NCI-H69 (cell line): ENCODE measurements around the gene DOCK3.
"Not testable (repeated sequence)": the region's sequence is repeated elsewhere in the genome, so short reads cannot be mapped to it uniquely, and the experiment has no call there.

Source experiments
- DNase-seq: peaks from one replicate; lab custom pipeline; 2025; lab: John Stamatoyannopoulos, UW

Gene DOCK3

DNA sequence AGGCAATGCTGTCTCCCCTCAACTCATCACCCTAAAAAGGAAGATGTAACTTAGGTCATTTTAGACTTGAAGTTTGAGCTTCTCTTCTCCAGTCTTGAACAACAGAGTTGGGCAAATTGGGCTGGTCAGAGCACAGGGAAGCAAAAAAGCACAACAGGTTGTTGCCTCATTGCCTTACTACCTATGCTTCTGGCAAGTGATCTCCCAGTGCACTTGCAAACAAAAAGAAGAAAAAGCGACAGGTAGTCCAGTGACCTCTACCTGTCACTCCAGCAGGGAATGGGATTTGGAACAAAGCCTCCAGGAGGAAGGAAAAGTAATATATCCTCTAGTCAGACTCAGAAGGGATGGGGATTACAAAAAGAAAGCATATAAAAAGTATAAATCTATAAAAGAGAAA, 550.1 kb downstream of the DOCK3 start:
- no peak for DNase-seq

- no peak for DNase-seq
These were observed 568.2 kb downstream of the DOCK3 start for GRCh38 chr3:51242939-51243338.

GRCh38 chr3:51243924-51244323, 569.2 kb downstream of the DOCK3 start:
- DNase-seq: no peak

DNA sequence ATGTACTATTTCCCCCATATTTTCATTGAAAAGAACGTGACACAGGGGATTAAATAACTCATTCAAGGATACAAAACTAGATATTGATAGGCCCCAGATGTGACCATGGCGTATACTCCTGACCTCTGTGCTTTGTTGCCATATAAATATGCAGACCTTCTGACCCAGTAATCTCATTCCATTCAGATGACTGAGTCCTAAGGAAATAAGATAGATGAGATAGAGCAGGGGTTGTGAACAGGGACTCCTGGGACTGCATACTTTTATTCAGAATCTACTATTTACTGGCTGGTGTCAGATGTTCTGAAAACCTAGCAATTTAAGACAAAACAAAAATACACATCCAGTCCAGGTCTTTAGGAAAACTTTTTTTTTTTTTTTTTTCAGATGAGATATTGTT, 571.1 kb downstream of the DOCK3 start:
- DNase-seq: no peak

- no peak for DNase-seq
These were observed 583.1 kb downstream of the DOCK3 start for GRCh38 chr3:51257870-51258269.

DNA sequence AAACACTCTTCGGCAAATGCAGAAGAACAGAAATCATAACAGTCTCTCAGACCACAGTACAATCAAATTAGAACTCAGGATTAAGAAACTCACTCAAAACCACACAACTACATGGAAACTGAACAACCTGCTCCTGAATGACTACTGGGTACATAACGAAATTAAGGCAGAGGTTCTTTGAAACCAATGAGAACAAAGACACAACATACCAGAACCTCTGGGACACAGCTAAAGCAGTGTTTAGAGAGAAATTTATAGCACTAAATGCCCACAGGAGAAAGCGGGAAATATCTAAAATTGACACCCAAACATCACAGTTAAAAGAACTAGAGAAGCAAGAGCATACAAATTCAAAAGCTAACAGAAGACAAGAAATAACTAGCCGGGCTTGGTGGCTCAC, 589.4 kb downstream of the DOCK3 start:
- DNase-seq: not testable (repeated sequence)

DNA sequence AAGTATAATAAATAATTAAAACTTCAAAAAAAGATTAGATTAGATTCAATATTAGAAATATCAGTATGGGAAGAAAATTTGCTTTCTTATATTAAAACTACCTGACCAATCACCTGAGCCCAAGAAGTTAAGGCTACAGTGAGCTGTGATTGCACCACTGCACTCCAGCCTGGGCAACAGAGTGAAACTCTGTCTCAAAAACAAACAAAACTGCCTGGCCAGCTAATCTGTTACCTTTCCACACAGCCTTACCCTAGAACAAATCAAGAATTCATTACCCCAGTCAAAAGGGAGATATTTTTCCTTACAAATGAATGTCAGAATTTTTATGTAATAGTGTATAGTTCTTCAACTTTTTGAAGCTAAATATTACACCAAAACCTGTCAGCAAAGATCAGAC, 593.4 kb downstream of the DOCK3 start:
- DNase-seq: no peak

GRCh38 chr3:51269466-51269865, 594.7 kb downstream of the DOCK3 start:
- no peak for DNase-seq

DNA sequence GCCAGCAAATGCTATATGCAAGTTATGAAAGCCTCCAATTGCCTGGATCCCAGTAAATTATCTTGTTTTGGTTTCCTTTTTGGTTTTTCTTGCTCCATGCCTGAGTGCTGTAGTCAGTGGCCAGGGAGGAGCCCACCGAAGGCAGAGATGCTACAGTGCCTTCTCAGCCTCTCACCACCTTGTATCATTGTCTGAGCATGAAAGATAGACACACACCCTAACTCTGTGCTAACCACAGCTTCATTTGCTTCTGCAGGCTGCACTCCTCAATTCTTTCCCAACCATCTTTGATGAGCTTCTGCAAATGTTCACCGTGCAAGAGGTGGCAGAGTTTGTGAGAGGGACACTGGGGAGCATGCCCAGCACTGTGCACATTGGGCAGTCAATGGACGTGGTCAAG, 595.8 kb downstream of the DOCK3 start:
- no peak for DNase-seq

DNA sequence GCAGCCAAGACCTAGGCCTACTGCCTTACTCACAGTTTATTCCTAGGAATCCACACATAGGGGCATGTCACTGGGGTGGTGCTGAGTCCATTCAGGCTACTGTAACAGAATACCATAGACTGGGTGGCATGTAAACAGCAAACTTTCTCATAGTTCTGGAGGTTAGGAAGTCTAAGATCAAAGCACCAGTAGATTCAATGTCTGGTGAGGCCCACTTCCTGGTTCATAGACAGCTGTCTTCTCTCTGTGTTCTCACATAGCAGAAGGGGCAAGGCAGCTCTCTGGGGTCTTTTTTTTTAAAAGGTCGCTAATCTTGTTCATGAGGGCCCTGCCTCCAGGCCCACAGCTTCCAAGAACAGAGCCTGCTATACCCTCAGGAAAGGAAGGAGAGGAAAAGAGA, 596.4 kb downstream of the DOCK3 start:
- no peak for DNase-seq

GRCh38 chr3:51274052-51274451, 599.3 kb downstream of the DOCK3 start:
- no peak for DNase-seq

GRCh38 chr3:51275111-51275805, 600.5 kb downstream of the DOCK3 start:
- DNase-seq: no peak

- DNase-seq: no peak
These were observed 601.3 kb downstream of the DOCK3 start for GRCh38 chr3:51276046-51276445.

- DNase-seq: no peak
These were observed 604.7 kb downstream of the DOCK3 start for GRCh38 chr3:51279448-51279847.

DNA sequence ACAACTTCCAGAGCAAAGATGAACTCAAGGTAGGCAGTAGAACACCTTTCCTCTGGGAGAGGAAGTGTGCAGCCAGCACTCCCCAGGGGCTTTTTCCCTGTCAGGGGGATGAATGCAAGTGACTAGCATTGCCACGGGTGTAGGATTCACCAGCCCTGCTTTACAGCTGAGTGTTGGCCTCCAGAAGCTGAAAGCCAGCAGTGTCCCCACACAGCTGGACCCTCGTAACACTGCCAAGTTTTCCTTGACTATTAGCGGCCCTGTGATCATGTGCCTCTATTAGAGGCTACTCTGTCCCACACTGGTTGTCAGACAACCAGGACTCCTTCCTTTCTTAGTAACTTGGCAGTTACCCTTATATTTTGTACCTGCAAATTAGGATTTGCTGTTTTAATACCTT, 605.4 kb downstream of the DOCK3 start:
- no peak for DNase-seq

DNA sequence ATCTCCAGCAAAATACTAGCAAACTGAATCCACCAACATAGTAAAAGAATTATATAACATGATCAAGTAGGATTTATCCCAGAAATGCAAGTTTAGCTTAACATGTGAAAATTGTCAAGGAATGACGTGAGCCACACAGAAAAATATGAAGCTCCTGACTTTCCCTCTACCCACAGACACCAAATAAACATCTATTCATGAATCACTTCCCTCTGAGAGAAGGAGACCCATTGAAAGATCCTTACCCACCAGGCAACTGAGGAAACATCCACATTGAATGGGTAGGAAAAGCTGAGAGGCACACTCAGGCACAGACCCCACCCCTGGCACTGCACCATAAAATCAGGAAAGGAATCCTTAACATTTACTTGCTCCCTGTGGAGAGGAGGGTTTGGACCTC, 608.2 kb downstream of the DOCK3 start:
- no peak for DNase-seq

- no peak for DNase-seq
These were observed 608.7 kb downstream of the DOCK3 start for GRCh38 chr3:51283421-51283820.

- DNase-seq: no peak
These were observed 620.9 kb downstream of the DOCK3 start for GRCh38 chr3:51295625-51296024.

DNA sequence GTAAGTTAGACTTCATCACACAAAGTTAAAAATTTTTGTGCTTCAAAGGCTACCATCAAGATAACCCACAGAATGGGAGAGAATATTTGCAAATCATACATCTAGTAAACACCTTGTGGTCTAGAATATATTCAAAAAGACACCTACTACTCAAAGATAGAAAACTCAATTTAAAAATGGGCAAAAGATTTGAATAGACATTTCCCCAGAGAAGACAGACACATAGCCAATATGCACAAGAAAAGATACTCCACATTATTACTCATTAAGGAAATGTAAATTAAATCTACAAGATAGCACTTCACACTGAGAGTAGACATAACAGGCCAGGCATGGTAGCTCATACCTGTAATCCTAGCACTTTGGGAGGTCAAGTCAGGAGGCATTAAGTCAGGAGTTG, 622.6 kb downstream of the DOCK3 start:
- DNase-seq: no peak

DNA sequence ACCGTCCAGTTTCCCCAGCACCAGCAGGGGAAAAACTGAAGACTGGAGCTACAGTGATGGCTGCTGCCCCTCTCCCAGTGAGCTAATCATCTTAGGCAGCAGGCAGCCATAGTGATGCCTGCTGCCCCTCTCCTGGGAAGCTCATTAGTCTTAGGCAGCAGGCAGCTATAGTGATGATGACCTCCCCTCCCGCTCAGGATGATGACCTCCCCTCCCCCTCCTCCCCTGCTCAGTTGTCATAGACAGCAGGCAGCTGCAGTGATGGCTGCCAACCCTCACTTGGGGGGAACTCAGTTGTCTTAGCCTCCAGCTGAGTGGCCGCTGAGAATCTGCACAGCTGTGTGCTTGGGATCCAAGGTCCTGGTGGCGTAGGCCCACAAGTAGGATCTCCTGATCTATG, 629.5 kb downstream of the DOCK3 start:
- DNase-seq: no peak

GRCh38 chr3:51306093-51306492, 631.4 kb downstream of the DOCK3 start:
- DNase-seq: no peak

DNA sequence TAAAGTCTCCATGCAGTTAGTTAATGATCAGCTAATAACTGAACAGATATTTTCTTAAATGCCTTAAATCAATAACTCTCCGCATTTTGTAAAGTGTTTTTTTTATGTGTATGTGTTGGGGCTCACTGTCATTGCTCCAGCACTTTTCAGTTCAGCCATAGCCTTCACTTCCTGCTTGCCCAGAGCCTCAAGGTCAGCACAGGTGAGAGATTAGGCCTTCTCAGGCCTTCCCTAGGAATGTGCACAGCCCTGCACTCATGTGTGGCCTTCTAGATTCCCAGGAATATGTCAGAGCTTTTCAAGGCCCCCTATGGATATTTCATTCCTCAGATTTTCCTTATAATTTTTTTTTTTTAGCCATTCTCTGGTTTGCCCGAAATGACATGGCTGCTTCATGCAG, 632.7 kb downstream of the DOCK3 start:
- DNase-seq: no peak

DNA sequence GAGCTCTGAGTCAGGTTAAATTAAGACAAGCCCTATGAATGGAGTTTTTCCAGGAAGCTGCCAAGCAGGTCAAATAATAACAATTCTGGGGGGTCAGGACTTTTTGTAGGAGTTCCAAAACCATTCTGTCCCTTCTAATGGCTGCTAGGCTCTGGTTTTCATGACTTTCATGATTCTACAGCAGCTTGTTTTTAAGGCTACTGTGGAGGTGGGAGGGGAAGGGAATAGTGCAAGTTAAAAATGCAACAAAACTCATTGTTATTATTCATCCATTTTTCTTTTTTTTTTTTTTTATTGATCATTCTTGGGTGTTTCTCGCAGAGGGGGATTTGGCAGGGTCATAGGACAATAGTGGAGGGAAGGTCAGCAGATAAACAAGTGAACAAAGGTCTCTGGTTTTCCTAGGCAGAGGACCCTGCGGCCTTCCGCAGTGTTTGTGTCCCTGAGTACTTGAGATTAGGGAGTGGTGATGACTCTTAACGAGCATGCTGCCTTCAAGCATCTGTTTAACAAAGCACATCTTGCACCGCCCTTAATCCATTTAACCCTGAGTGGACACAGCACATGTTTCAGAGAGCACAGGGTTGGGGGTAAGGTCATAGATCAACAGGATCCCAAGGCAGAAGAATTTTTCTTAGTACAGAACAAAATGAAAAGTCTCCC, 633.3 kb downstream of the DOCK3 start:
- not testable (repeated sequence) for DNase-seq

DNA sequence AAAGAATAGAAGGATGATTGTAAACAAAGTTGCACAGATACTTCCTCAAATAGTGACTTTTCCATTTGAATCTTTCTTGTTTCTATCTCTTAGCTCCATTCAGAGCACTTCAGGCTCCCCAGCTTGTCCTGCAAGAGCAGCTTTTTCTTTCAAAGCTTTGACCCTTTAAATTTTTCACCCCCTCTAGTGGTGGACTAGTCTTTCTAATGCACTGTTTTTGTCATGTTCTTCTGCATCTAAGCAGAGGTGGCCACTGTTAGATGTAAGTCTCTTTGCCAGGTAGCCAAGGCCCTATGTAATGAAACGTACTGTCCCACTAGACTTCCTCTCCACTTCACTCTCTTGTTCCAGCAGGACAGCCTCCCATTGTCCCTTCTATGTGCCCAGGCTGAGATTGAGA, 636.3 kb downstream of the DOCK3 start:
- peak; percentile 18 for DNase-seq
